ENCODE data around the gene TNFSF18.
"Not testable (repeated sequence)": the region's sequence is repeated elsewhere in the genome, so short reads cannot be mapped to it uniquely, and the experiment has no call there.

Gene TNFSF18

DNA sequence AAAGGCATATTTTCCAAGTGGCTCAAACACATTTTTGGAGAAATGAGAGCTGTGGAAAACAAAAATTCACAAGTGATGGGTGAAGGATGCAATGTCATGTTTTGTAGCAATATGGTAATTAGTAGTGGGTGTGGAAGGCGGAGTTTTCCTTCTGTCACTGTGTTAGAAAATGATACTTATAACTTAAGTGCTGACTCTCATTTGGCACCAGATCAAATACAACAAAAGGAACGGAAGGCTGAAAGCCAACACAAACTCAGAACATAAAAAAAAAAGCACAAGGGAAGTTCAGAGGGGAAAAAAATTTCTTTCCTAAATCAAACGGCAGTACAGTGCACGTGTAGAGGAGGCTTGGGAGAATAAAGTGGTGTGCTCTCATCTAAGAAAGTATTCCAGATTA, at the start of gene TNFSF18:
Gene TNFSF18, minus strand, starts transcription at position 77 of the 400 bp plus-strand sequence. Its CDS starts 45 bp downstream, at position 32.
- FAIRE-seq (no peak), DNase-seq (ENCODE audit: insufficient read length, low spot score) (no peak)

- FAIRE-seq (no peak), DNase-seq (ENCODE audit: insufficient read length, low spot score) (no peak)
Observed at GRCh38 chr1:173099166-173099565, 48.4 kb upstream of the TNFSF18 start.

DNA sequence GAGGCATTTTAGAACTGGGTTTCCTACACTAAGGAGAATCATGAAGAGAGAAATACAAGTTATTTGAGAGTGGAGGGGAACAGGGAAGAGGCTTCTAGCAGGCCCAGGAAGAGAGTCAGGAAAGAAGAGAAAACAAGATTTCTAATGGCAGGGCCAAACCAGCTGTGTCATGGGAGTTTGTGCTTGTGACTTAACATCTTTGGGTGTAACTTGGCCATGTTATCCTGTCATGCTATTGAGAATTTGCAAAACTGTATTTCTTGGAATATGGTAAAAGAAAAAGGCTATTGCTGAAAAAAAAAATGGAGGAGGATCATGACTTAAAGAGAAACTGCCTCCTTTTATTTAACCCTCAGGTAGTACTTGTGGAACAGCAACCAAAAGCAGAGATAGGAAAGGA, 47.4 kb upstream of the TNFSF18 start:
- no peak for DNase-seq (ENCODE audit: insufficient read length, low spot score)
- no peak for FAIRE-seq

DNA sequence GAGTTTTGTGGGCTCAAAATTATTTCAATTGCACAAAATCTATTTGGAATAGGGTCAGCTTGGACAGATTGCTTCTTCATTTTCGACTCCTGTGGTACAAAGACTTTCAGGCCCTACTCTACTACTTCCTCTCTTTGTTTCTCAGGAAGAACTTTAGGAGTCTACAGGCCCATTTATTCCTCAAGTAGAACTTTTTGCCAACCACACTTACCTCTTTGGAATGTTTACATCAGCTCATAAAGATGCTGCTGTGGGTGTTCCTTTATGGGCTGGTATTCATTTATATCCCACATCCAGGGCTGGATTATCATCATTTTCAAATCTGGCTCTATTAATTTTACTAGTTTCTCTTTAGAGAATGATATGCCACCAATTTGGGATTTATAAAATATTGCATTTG, 46.3 kb upstream of the TNFSF18 start:
- DNase-seq (ENCODE audit: insufficient read length, low spot score) (no peak), FAIRE-seq (no peak)

GRCh38 chr1:173095632-173096031, 44.9 kb upstream of the TNFSF18 start:
- DNase-seq (ENCODE audit: insufficient read length, low spot score) = peak; percentile 12
- FAIRE-seq = peak; percentile 44

DNA sequence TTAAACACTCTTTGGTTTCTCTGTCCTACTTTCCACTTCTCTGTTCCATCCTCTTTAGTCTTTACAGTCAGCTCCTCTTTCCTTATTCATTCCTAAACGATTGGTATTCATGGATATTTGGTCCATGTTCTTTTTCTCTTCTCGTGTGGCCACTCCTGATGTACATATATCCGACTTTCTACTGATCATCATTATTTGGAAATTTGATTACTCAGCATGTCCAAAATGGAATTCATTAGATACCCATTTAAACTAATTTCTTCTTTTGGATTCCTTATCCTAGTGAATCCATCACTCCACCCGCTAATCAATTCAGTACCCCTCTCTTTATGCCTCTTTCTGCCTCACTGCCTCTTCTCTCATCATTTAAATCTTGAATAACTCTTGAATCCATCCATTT, 43.8 kb upstream of the TNFSF18 start:
- no peak for FAIRE-seq
- DNase-seq (ENCODE audit: insufficient read length, low spot score) = no peak

DNA sequence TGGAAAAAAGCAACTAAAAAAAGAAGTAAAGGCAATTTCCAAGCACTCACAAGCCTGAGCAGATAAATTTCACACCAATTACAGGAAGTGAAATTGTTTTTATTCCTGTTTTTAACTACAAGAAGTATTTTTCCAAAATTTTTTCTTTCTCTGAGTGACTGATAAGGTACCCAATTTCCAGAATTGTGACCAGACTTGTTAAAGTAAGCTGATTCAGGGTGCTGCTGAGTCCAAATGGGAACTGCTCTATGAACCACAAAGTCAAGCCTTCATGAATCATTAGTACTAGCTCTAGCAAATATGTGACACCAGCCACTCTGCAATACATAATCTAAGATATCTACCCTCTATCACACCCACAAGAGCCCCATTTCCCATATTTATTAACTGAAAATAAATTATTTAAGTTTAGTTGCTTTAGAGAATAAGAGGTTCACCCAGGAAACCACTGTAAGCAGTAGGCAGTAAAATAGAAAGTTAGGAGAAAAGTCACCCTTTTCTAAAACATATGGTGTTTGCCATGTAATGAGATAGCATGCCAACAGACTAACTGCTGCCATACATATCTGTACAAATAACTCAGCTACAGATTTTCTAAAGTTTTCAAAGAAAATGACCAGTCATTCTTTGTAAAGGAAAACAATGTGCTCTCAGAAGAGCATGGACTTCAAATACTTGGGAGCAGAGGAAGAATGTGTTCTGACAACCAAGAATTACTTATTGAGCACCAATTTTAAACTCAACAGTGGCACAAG, 43.1 kb upstream of the TNFSF18 start:
- DNase-seq (ENCODE audit: insufficient read length, low spot score) (no peak), FAIRE-seq (no peak)

GRCh38 chr1:173084292-173084691, 33.6 kb upstream of the TNFSF18 start:
- DNase-seq (ENCODE audit: insufficient read length, low spot score) (no peak), FAIRE-seq (no peak)

GRCh38 chr1:173082913-173083312, 32.2 kb upstream of the TNFSF18 start:
- no peak for FAIRE-seq
- DNase-seq (ENCODE audit: insufficient read length, low spot score) = no peak

DNA sequence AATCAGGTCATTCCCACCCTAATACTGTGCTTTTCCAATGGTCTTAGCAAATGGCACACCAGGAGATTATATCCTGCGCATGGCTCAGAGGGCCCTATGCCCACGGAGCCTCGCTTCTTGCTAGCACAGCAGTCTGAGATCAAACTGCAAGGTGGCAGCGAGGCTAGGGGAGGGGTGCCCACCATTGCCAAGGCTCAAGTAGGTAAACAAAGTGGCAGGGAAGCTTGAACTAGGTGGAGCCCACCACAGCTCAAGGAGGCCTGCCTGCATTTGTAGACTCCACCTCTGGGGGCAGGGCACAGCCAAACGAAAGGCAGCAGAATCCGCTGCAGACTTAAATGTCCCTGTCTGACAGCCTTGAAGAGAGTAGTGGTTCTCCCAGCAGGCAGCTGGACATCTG, 23.5 kb upstream of the TNFSF18 start:
- not testable (repeated sequence) for FAIRE-seq; DNase-seq (ENCODE audit: insufficient read length, low spot score)

- no peak for FAIRE-seq
- no peak for DNase-seq (ENCODE audit: insufficient read length, low spot score)
Observed at GRCh38 chr1:173064011-173064410, 13.3 kb upstream of the TNFSF18 start.

DNA sequence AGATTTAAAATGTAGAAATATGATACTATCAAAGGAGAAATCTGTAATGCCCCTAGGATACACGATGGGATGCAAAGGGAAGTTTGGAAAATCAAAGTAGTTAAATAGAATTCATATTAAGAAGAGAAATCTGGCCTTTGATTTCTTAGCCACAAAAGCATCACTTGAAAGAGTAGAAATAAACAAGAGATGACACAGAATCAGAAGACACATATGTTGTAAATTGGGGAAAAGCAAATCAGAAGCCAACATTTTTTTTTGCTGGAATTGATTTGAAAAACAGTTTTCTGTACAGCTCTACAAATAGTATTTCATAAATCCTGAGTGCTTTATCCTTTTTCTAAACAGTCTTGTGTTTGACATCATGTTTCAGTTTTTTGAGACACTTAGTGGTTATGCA, 12.4 kb upstream of the TNFSF18 start:
- FAIRE-seq = no peak
- DNase-seq (ENCODE audit: insufficient read length, low spot score) = no peak

DNA sequence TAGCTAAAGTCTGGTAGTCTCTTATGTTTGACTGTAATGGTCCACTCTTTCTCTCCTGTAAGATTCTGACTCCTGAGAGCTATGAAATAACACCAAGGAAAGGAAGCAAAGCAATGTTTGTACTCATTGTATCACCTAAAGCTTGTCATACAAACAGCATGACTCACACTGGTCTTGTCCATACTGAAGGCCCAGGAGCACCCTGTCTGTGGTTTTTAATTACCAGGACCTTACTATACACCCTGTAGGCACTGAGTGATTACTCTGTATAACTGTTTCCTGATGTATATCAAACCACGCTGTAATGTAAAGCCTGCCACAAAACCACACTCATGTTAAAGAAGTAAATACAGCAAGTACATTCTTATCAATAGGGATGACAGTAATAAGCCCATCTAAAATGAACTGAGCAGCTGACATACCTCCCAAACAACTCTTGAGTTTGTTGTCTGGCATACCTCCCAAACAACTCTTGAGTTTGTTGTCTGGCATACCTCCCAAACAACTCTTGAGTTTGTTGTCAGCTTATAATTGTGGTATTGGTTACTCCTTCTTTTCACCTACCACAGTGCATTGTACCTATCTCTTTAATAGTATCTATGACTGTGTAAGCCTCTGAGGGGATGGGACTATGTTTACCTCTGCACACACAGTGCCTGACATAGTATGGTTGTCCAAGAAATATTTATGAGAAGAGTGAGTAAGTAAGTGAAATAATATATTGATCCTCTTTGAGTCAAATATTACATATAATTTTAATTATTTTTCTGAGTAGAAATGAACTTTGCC, 11.6 kb upstream of the TNFSF18 start:
- DNase-seq (ENCODE audit: insufficient read length, low spot score) = peak; percentile 66
- FAIRE-seq = peak; percentile 86

GRCh38 chr1:173058556-173058955, 7.8 kb upstream of the TNFSF18 start:
- DNase-seq (ENCODE audit: insufficient read length, low spot score) = no peak
- no peak for FAIRE-seq

- FAIRE-seq (no peak), DNase-seq (ENCODE audit: insufficient read length, low spot score) (no peak)
Observed at GRCh38 chr1:173057984-173058383, 7.2 kb upstream of the TNFSF18 start.

GRCh38 chr1:173056365-173056764, 5.6 kb upstream of the TNFSF18 start:
- DNase-seq (ENCODE audit: insufficient read length, low spot score) (no peak), FAIRE-seq (no peak)

DNA sequence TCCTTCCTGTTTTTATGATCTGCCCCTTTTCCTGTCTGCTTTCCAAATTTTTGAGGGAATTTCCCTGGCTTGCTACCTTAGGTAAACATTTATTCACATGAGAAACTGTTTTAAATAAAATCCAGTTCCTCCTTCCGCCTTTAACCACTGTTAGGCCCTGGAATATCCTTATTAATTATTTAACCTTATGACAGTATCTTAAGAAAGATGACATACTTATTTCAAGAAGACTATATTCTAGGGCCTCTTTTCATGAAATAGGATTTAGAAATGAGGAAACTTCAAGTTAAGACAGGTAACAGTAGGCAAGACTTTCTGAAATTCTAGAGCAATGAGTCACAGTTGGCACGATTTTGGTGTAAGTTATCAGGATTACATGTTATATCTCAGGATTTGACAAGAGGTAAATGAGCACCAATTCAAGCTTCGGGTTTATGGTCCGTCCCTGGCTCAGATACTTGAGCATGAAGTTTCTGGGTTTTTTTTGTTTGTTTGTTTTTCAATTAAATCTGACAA, 2.0 kb upstream of the TNFSF18 start:
- DNase-seq (ENCODE audit: insufficient read length, low spot score) = peak; percentile 14
- no peak for FAIRE-seq

GRCh38 chr1:173049322-173049633, 1.5 kb downstream of the TNFSF18 start:
- FAIRE-seq = no peak
- DNase-seq (ENCODE audit: insufficient read length, low spot score) = no peak

GRCh38 chr1:173048621-173049321, 2.0 kb downstream of the TNFSF18 start:
- no peak for DNase-seq (ENCODE audit: insufficient read length, low spot score)
- FAIRE-seq = no peak

DNA sequence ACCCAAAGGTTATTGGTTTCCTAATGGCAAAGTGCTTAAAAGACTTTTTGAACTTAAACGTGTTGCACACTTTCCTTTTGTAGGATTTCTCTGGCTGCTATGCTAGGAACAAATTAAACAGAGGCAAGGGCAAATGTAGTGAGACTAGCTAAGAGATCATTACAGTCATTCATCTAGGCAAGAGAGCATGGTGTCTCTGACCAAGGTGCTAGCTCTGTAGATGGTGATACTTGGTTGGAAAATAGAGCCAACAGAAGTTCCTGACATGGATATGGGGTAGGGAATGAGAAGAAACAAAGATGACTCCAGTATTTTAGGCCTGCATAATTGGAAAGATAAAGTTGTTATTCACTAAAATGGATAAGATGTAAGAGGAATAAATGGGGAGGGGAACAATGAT, 6.1 kb downstream of the TNFSF18 start:
- DNase-seq (ENCODE audit: insufficient read length, low spot score) = no peak
- FAIRE-seq = no peak

GRCh38 chr1:173043253-173043652, 7.5 kb downstream of the TNFSF18 start:
- DNase-seq (ENCODE audit: insufficient read length, low spot score) (no peak), FAIRE-seq (no peak)
